Embryonic facial prominence (tissue), 1 donor: ENCODE data around the gene ANO10.
A peak's percentile ranks its signal among the peaks of the same experiment; 100 is the strongest.
"Not testable (repeated sequence)": the region's sequence is repeated elsewhere in the genome, so short reads cannot be mapped to it uniquely, and the experiment has no call there.

Experiments used
- DNase-seq: peaks from one replicate; pipeline ENCODE4 v3.0.0-alpha.2; 2016; ENCODE audit errors: extremely low spot score

The ANO10 gene

GRCh38 chr3:43518515-43518914 is 103.3 kb downstream of the ANO10 start:
- DNase-seq: not testable (repeated sequence)

- DNase-seq: no peak
Measured at GRCh38 chr3:43515970-43516635, 105.7 kb downstream of the ANO10 start.

GRCh38 chr3:43515208-43515917 is 106.4 kb downstream of the ANO10 start:
- no peak for DNase-seq

GRCh38 chr3:43512754-43513404 is 108.9 kb downstream of the ANO10 start:
- DNase-seq: no peak

GRCh38 chr3:43506644-43507043 is 115.2 kb downstream of the ANO10 start:
- DNase-seq: no peak

- DNase-seq: no peak
Measured at GRCh38 chr3:43505351-43505750, 116.5 kb downstream of the ANO10 start.

- DNase-seq: peak; percentile 30
Measured at GRCh38 chr3:43503067-43503728, 118.6 kb downstream of the ANO10 start.

GRCh38 chr3:43499256-43499655 is 122.6 kb downstream of the ANO10 start:
- DNase-seq: no peak

- DNase-seq: no peak
Measured at GRCh38 chr3:43497905-43498365, 123.9 kb downstream of the ANO10 start.

GRCh38 chr3:43497422-43497821 is 124.4 kb downstream of the ANO10 start:
- no peak for DNase-seq

GRCh38 chr3:43496740-43497375 is 125.0 kb downstream of the ANO10 start:
- DNase-seq: no peak

- DNase-seq: not testable (repeated sequence)
Measured at GRCh38 chr3:43492932-43493331, 128.9 kb downstream of the ANO10 start.

GRCh38 chr3:43491807-43492206 is 130.0 kb downstream of the ANO10 start:
- not testable (repeated sequence) for DNase-seq

GRCh38 chr3:43490640-43491185 is 131.1 kb downstream of the ANO10 start:
- no peak for DNase-seq

GRCh38 chr3:43489930-43490329 is 131.9 kb downstream of the ANO10 start:
- no peak for DNase-seq

- DNase-seq: no peak
Measured at GRCh38 chr3:43485931-43486330, 135.9 kb downstream of the ANO10 start.

GRCh38 chr3:43484926-43485488 is 136.8 kb downstream of the ANO10 start:
- no peak for DNase-seq

GRCh38 chr3:43481375-43481774 is 140.4 kb downstream of the ANO10 start:
- DNase-seq: no peak

- DNase-seq: not testable (repeated sequence)
Measured at GRCh38 chr3:43478839-43479238, 143.0 kb downstream of the ANO10 start.

GRCh38 chr3:43478118-43478785 is 143.6 kb downstream of the ANO10 start:
- DNase-seq: no peak

GRCh38 chr3:43477600-43477999 is 144.2 kb downstream of the ANO10 start:
- no peak for DNase-seq
